SH-SY5Y (cell line): ENCODE results near the gene RPL13.

ENCODE experiments used
- GATA2 ChIP-seq: IDR thresholded peaks from 2 replicates; pipeline ENCODE4 v1.6.1; 2011; ENCODE audit warnings: mild to moderate bottlenecking, low read depth, low read length
- GATA3 ChIP-seq: IDR thresholded peaks from 2 replicates; pipeline ENCODE4 v1.6.1; 2011; ENCODE audit warnings: low read depth, mild to moderate bottlenecking, low read length, moderate library complexity

GRCh38 chr16:89613954-89614459 lies 53.5 kb downstream of the RPL13 start:
- TF ChIP-seq GATA3 (no peak), GATA2 (no peak)
